ENCODE measurements around the gene RTN4R.

RTN4R gene

DNA sequence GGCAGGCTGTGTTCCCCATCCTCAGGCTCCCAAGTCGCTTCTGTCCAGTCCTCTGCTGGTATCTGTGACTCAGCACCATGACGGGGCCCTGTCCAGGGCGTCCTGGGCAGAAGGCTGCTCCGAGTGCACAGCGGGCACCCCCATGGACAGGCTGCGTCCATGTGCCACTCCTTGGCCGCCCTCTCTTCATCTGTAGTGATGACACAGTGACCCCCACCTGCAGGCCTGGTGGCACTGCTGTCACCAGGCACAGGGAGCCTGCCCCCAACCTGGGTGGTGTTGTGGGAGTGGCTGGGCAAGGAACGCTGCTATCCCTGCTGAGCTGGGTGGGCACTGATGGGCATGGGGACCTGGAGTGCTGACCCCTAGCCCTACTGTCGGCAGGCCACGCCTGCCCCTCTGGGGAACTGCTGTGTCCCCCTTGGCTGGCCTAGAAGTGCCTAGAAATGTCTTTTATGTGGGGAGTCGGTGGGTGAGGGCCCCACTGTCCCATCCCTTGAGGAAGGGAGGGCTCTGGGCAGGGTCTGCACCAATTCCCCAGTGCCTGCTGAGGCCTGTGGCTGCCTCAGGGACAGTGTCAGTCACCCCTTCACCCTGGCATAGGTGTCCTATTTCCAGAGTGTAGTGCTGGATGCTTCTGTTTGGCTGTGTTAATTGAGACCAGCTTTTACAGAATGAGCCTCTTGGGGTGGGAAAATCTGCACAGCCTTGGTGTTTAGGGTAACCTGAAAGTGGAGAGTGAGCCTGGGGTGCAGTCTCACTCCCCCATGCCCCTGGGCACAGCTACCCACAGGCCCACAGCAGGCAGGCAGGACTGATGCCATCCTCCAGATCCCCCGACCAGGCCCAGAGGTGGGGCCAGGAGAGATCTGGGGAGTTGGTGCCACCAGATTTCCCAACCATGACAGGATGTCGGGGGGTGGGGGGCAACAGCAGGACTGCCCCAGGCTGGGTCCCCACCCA lies 34.5 kb downstream of the RTN4R start:
- Histone ChIP-seq H3K9me3 (ENCODE audit: control insufficient read depth in 2 of 2, low read length in 2 of 2) (no peaks in the 10 kb centered on the region), H3K27me3 (ENCODE audit: control insufficient read depth in 2 of 2, insufficient read depth in 2 of 2, low read length in 2 of 2) (no peaks in the 10 kb centered on the region), H3K4me3 (ENCODE audit: low read length in 2 of 2) (no peak overlapping the region), H3K4me1 (ENCODE audit: control insufficient read depth in 2 of 2, insufficient read depth in 2 of 2, low read length in 2 of 2) (no peaks in the 10 kb centered on the region), H3K36me3 (ENCODE audit: control insufficient read depth in 2 of 2, insufficient read depth in 2 of 2, low read length in 2 of 2) (no peaks in the 10 kb centered on the region), H3K27ac (ENCODE audit: low read depth in 2 of 2, low read length in 2 of 2) (no peak overlapping the region), H3K9ac (ENCODE audit: low read depth in 1 of 2, low read length in 2 of 2) (no peak overlapping the region)

GRCh38 chr22:20232781-20233180 lies 35.3 kb downstream of the RTN4R start:
- H3K27ac ChIP-seq (ENCODE audit: low read depth in 2 of 2, low read length in 2 of 2), result no peak overlapping the region
- no peaks in the 10 kb centered on the region for H3K4me1 ChIP-seq (ENCODE audit: control insufficient read depth in 2 of 2, insufficient read depth in 2 of 2, low read length in 2 of 2)
- H3K9ac ChIP-seq (ENCODE audit: low read depth in 1 of 2, low read length in 2 of 2), result no peak overlapping the region
- H3K36me3 ChIP-seq (ENCODE audit: control insufficient read depth in 2 of 2, insufficient read depth in 2 of 2, low read length in 2 of 2), result no peaks in the 10 kb centered on the region
- no peak overlapping the region for H3K4me3 ChIP-seq (ENCODE audit: low read length in 2 of 2)
- no peaks in the 10 kb centered on the region for H3K9me3 ChIP-seq (ENCODE audit: control insufficient read depth in 2 of 2, low read length in 2 of 2)
- no peaks in the 10 kb centered on the region for H3K27me3 ChIP-seq (ENCODE audit: control insufficient read depth in 2 of 2, insufficient read depth in 2 of 2, low read length in 2 of 2)

- no peaks in the 10 kb centered on the region for H3K36me3 ChIP-seq (ENCODE audit: control insufficient read depth in 2 of 2, insufficient read depth in 2 of 2, low read length in 2 of 2)
- H3K4me3 ChIP-seq (ENCODE audit: low read length in 2 of 2), result no peak overlapping the region
- H3K9ac ChIP-seq (ENCODE audit: low read depth in 1 of 2, low read length in 2 of 2), result no peak overlapping the region
- no peaks in the 10 kb centered on the region for H3K4me1 ChIP-seq (ENCODE audit: control insufficient read depth in 2 of 2, insufficient read depth in 2 of 2, low read length in 2 of 2)
- H3K27me3 ChIP-seq (ENCODE audit: control insufficient read depth in 2 of 2, insufficient read depth in 2 of 2, low read length in 2 of 2), result no peaks in the 10 kb centered on the region
- H3K27ac ChIP-seq (ENCODE audit: low read depth in 2 of 2, low read length in 2 of 2), result no peak overlapping the region
- no peaks in the 10 kb centered on the region for H3K9me3 ChIP-seq (ENCODE audit: control insufficient read depth in 2 of 2, low read length in 2 of 2)
Measured at GRCh38 chr22:20232237-20232598, 35.9 kb downstream of the RTN4R start.

GRCh38 chr22:20231514-20232236 lies 36.4 kb downstream of the RTN4R start:
- Histone ChIP-seq H3K9ac (ENCODE audit: low read depth in 1 of 2, low read length in 2 of 2) (no peak overlapping the region), H3K4me3 (ENCODE audit: low read length in 2 of 2) (no peak overlapping the region), H3K4me1 (ENCODE audit: control insufficient read depth in 2 of 2, insufficient read depth in 2 of 2, low read length in 2 of 2) (no peaks in the 10 kb centered on the region), H3K36me3 (ENCODE audit: control insufficient read depth in 2 of 2, insufficient read depth in 2 of 2, low read length in 2 of 2) (no peaks in the 10 kb centered on the region), H3K9me3 (ENCODE audit: control insufficient read depth in 2 of 2, low read length in 2 of 2) (no peaks in the 10 kb centered on the region), H3K27ac (ENCODE audit: low read depth in 2 of 2, low read length in 2 of 2) (no peak overlapping the region), H3K27me3 (ENCODE audit: control insufficient read depth in 2 of 2, insufficient read depth in 2 of 2, low read length in 2 of 2) (no peaks in the 10 kb centered on the region)

DNA sequence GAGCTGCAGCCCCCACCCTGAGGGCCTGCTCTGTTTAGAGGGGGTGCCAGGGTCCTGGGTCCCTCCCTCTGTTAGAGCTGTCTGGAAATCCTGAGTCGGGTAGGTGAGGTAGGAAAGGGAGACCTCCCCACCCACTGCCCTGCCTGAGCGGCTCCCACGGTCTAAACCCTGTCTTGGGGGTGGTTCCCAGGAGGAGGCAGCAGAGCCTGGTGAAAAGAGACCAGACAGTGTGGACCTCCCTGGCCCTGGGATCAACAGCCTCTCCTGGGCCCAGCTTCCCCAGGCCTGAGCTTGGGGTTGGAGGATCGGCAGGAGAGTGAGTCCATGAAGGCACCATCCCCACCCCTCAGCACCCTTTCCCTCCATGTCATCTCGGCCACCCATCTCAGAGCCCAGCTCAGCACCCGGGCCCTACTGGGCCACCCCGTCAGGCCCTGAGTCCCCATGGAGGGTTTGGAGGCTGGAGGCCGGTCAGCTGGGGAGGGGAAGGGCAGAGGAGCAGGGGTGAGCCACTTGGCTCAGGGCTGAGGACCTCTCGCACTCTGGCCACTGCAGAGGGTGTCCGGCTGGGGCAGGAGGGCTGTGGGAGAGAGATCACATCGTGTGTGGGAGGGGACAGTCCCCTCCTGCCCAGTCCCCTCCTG lies 37.2 kb downstream of the RTN4R start:
- Histone ChIP-seq H3K27me3 (ENCODE audit: control insufficient read depth in 2 of 2, insufficient read depth in 2 of 2, low read length in 2 of 2) (no peaks in the 10 kb centered on the region), H3K4me3 (ENCODE audit: low read length in 2 of 2) (no peak overlapping the region), H3K9me3 (ENCODE audit: control insufficient read depth in 2 of 2, low read length in 2 of 2) (no peaks in the 10 kb centered on the region), H3K4me1 (ENCODE audit: control insufficient read depth in 2 of 2, insufficient read depth in 2 of 2, low read length in 2 of 2) (no peaks in the 10 kb centered on the region), H3K9ac (ENCODE audit: low read depth in 1 of 2, low read length in 2 of 2) (no peak overlapping the region), H3K36me3 (ENCODE audit: control insufficient read depth in 2 of 2, insufficient read depth in 2 of 2, low read length in 2 of 2) (no peaks in the 10 kb centered on the region), H3K27ac (ENCODE audit: low read depth in 2 of 2, low read length in 2 of 2) (no peak overlapping the region)

DNA sequence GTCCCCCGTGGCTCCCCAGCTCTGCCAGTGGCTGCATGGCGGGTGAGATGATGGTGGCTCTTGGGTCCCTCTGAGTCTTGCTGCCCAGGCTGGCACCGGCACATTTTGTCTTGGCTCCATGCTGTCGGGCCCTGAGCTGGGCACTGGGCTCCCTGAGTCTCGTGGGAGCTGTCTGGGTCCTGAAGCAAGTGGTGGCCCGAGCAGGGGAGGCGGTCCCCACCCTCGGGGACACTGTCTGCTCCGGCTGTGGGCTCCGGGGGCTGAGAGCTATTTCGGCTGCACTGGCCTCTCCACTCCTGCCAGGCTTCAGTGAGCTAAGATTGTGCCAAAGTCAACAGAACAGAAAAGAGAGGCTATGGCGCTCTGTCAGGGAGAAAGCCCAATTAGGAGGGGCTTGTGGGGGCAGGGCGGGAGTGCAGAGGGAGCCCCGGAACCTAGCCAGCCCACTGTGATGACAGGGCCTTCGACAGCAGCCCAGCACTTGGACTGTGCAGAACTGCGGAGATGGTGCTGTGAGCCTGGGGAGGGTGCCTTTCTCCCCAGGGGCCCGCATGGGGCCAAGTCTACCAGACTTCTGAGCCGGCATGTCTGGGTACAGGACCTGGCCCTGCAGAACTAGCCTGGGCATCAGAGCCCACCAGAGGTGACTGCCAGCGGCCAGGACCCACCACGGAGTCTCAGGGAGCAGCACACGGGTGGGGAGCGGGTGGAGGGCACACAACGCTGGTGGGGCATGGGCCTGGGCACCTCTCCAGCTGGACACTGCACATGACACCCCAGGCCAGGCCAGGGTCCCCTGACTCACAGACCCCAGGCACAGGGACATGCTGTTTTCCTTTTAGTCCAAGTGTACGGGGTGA lies 38.0 kb downstream of the RTN4R start:
- no peak overlapping the region for H3K27ac ChIP-seq (ENCODE audit: low read depth in 2 of 2, low read length in 2 of 2)
- no peaks in the 10 kb centered on the region for H3K27me3 ChIP-seq (ENCODE audit: control insufficient read depth in 2 of 2, insufficient read depth in 2 of 2, low read length in 2 of 2)
- no peaks in the 10 kb centered on the region for H3K4me1 ChIP-seq (ENCODE audit: control insufficient read depth in 2 of 2, insufficient read depth in 2 of 2, low read length in 2 of 2)
- H3K4me3 ChIP-seq (ENCODE audit: low read length in 2 of 2), result no peak overlapping the region
- no peak overlapping the region for H3K9ac ChIP-seq (ENCODE audit: low read depth in 1 of 2, low read length in 2 of 2)
- no peaks in the 10 kb centered on the region for H3K9me3 ChIP-seq (ENCODE audit: control insufficient read depth in 2 of 2, low read length in 2 of 2)
- H3K36me3 ChIP-seq (ENCODE audit: control insufficient read depth in 2 of 2, insufficient read depth in 2 of 2, low read length in 2 of 2), result no peaks in the 10 kb centered on the region

DNA sequence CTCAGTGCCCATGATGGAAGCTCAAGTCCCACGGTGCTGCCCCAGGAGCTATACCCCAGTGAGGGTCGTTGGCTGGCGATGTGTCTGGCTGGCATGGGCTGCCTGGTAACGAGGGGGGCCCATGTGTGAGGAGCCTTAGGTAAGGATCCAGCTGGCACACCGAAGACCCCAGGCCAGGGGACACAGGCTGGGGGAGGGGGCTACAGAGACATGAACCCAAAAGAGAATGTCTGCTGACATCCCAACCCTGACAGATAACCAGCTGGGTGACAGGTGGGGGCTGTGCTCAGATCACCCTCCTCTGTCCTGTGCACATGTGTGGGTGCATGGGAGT lies 39.2 kb downstream of the RTN4R start:
- Histone ChIP-seq H3K27ac (ENCODE audit: low read depth in 2 of 2, low read length in 2 of 2) (no peak overlapping the region), H3K4me1 (ENCODE audit: control insufficient read depth in 2 of 2, insufficient read depth in 2 of 2, low read length in 2 of 2) (no peaks in the 10 kb centered on the region), H3K4me3 (ENCODE audit: low read length in 2 of 2) (no peak overlapping the region), H3K9ac (ENCODE audit: low read depth in 1 of 2, low read length in 2 of 2) (no peak overlapping the region), H3K36me3 (ENCODE audit: control insufficient read depth in 2 of 2, insufficient read depth in 2 of 2, low read length in 2 of 2) (no peaks in the 10 kb centered on the region), H3K27me3 (ENCODE audit: control insufficient read depth in 2 of 2, insufficient read depth in 2 of 2, low read length in 2 of 2) (no peaks in the 10 kb centered on the region), H3K9me3 (ENCODE audit: control insufficient read depth in 2 of 2, low read length in 2 of 2) (no peaks in the 10 kb centered on the region)

DNA sequence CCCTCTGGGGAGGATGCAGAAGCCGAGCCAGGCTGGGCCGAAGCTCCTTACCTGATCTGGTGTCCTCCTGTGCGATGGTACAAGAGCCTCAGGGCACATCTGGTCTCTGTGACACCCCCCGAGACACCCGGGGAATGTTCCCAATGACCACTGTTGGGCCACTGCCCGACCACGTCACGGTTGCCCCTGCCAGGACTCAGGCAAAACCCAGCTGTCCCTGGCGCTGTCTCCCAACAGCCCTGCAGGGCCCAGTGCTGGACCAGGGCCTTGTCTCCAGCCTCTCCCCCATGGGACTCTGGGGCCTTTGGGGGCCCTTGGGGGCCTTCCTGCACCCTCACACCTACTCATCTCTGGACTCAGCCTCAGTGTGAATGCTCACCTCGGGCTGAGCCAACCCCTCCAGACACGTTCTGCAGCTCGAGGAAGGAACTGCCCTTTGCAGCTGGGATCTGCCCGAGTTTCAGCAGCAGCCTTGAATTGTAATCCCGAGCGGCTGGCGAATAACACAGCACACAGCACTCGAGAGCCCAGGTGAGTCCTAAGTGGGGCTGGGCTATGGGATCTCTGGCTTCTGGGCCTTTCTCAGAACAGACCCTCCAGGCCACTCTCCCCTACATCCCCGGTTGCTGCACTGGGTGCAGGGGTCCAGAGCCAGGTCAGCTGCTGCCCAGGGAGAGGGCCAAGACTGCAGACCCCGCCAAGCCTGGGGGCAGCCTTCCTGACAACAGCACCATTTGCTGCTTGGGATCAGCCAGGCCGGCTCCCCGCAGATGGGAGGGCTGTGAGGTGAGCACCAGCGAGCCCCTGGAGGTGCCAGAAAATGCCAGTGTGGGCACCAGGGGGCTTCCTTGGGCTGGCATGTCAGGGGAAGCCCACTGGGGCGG lies 39.8 kb downstream of the RTN4R start:
- H3K27ac ChIP-seq (ENCODE audit: low read depth in 2 of 2, low read length in 2 of 2), result no peak overlapping the region
- no peaks in the 10 kb centered on the region for H3K4me1 ChIP-seq (ENCODE audit: control insufficient read depth in 2 of 2, insufficient read depth in 2 of 2, low read length in 2 of 2)
- H3K9ac ChIP-seq (ENCODE audit: low read depth in 1 of 2, low read length in 2 of 2), result no peak overlapping the region
- no peaks in the 10 kb centered on the region for H3K36me3 ChIP-seq (ENCODE audit: control insufficient read depth in 2 of 2, insufficient read depth in 2 of 2, low read length in 2 of 2)
- no peaks in the 10 kb centered on the region for H3K27me3 ChIP-seq (ENCODE audit: control insufficient read depth in 2 of 2, insufficient read depth in 2 of 2, low read length in 2 of 2)
- H3K4me3 ChIP-seq (ENCODE audit: low read length in 2 of 2), result no peak overlapping the region
- H3K9me3 ChIP-seq (ENCODE audit: control insufficient read depth in 2 of 2, low read length in 2 of 2), result no peaks in the 10 kb centered on the region

DNA sequence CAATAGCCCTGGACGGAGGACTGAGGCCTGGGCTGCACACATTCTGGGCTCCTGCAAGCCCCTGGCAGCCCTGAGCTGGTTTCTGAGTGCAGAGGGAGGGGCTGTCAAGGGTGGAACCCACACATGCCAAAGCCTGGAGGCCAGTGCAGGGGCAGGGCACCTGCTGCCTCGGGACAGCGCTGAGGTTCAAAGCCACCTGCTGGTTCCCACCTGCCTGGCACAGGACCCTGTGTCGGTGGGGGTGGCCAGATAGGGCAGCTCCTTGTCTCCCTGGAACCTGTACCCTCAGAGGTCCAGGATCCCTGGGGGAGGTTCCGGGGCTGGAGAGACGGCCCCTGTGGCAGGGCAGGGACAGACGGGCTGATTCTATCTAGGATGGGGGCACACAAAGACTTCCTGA lies 40.8 kb downstream of the RTN4R start:
- no peak overlapping the region for H3K4me3 ChIP-seq (ENCODE audit: low read length in 2 of 2)
- no peak overlapping the region for H3K9ac ChIP-seq (ENCODE audit: low read depth in 1 of 2, low read length in 2 of 2)
- H3K4me1 ChIP-seq (ENCODE audit: control insufficient read depth in 2 of 2, insufficient read depth in 2 of 2, low read length in 2 of 2), result no peaks in the 10 kb centered on the region
- H3K27me3 ChIP-seq (ENCODE audit: control insufficient read depth in 2 of 2, insufficient read depth in 2 of 2, low read length in 2 of 2), result no peaks in the 10 kb centered on the region
- H3K9me3 ChIP-seq (ENCODE audit: control insufficient read depth in 2 of 2, low read length in 2 of 2), result no peaks in the 10 kb centered on the region
- H3K27ac ChIP-seq (ENCODE audit: low read depth in 2 of 2, low read length in 2 of 2), result no peak overlapping the region
- H3K36me3 ChIP-seq (ENCODE audit: control insufficient read depth in 2 of 2, insufficient read depth in 2 of 2, low read length in 2 of 2), result no peaks in the 10 kb centered on the region

Data from mucosa of rectum (tissue), 2 donors.